HG02973 (cell line): ENCODE measurements around the gene SMPD3.

ENCODE experiments used
- ATAC-seq: cut with Tn5 transposase; IDR thresholded peaks from one replicate; pipeline ENCODE4 v1.9.1; 2021; ENCODE audit warnings: moderate library complexity; ENCODE audit not compliant: unreplicated experiment

Gene SMPD3

DNA sequence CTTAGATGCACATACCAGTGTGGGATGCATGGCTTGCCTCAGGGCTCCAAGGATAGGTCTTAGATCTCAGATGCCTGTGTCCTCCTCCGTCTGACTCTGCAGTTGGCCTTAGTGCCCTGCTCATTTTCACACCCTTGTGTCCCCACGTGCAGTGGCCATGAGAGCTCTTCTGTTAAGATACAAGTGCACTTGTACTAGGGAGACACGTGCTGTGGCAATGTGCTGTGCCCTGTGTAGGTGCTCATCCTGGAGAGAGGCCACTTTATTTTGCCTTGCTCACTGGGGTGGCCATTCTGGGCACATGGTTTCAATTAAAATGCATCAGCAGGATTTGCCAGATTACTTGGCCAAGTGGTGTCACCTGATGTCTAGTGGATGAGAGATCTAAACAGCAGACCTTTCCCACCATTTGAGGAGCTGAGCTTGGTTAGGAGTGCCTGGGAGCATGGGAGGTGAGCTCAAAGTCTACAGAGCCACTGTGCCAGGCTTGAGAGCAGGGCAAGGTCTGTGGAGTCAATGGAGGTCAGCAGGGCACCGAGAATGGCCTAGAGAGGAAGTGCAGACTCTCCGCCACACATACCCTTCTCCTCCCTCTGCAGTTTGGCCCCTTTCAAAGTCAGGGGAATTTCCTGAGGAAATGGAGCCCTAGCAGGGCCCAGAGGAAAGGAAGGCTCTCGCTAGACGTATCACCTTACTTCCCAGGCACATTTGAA is 25.2 kb upstream of the SMPD3 start:
- ATAC-seq, result no peak

DNA sequence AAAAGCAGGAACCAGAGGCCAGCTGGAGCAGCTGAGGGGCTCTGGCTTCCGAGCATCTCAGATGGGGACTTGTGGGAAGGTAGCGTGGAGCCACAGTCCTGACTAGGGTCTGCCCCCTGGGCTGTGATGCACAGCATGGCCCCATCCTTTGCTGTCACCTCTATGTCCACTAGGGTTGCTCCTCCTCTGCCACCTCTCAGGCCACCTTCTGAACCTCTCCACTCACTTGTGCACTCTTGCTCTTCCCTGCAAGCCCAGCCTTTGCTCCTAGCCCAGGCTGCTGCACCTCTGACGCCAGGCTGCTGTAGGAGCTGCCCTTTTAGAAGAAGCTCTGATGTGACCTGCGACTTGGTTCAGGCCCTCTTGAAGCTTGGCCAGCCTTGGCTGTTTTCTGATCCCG is 24.3 kb upstream of the SMPD3 start:
- no peak for ATAC-seq

DNA sequence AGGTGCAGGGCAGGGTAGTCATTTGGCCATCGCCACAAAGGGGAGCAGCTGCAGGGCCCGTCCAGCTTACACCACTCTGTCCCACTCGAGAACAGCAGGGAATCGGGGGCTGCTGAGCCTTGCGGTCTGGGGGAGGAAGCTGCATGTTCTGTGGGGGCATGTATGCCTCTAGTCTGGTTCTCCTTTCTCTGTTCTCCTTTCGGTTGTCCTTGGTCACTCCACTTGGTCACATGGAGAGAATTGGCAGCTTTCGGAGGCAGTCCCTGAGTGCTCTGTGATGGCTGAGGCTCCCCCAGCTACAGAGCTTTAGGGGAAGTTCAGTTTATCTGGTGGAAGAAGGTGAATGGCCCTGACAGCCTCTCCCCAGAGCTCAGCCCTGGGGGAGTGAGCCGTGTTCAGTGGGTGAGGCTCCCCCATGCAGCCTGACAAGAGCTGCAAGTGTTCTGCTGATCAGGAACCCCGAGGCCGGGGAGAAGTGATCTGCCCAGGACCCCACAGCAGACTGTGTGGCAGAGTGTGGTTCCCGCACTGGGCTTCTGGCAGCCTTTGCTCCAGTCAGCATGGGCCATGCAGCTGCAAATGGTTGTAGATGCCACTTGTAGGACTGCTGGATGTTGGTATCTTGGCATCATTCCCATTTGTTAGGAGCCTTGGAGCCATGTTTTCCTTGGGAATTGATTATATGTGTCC is 22.3 kb upstream of the SMPD3 start:
- peak; percentile 90 for ATAC-seq

DNA sequence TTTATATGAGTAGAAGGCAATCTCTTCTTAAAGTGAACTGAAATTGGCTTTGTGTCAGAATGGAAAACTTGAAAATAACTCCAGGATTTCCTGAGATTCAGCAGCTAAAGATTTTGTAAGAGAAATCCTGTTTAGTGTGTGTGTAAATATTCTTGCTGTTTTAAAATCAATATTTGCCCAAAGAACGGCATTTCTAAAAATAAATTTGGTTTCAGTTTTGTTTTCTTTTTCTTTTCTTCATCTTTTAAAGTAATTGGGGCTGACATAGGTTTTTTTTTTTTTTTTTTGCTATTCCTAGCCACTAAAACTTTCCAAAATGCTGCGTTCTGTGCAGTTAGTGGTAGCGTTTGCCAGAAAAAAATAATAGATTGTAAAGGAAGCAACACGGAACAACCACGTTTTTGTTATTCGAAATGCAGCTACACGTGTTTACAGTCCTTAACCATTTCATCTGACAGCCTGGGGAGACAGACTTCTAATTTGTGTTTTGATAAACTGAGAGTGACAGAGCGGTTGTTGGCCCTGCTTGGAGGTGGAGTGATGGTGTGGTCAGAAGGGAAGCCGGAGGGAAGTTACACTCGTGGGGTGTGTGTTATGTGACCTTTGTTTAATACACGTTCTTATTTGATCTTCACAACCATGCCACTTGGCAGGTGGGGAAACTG is 21.6 kb upstream of the SMPD3 start:
- ATAC-seq, result peak; percentile 17

DNA sequence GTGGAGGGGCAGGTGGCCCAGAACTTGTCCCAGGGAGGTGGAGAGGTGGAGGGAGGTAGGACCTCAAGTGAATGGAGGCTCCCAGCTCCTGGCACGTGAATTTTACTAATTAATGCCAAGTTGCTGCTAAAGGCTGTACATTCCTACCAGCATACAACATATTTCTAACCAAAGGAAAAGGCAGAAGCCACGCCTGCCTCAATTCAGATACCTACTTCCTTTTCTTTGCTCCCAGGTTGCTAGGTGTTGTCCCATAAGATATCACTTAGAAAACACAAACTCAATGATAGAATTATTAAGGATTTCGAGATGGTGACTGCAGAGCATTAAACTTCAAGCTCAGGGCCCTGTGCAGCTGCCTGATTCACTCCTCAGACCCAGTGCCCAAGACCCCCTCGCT is 20.5 kb upstream of the SMPD3 start:
- no peak for ATAC-seq

DNA sequence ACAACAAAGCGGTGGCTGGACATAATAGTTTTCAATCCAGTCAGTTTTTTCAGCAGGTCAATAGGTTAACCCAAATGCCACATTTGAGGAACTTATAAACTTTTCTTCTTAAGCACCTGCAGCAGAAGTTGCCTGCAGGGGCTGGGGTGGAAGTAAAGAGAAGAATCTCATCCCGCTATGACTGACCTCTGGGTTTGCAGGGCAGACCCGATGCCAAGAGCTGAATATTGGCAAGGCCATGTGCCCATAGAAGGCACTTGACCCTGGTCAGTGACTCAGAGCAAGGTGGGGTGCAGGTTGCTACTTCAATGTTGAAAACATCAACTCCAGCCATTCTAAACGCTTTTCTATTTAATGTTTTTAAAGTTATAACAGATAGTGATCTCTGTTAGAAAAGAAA is 17.9 kb upstream of the SMPD3 start:
- ATAC-seq, result no peak

DNA sequence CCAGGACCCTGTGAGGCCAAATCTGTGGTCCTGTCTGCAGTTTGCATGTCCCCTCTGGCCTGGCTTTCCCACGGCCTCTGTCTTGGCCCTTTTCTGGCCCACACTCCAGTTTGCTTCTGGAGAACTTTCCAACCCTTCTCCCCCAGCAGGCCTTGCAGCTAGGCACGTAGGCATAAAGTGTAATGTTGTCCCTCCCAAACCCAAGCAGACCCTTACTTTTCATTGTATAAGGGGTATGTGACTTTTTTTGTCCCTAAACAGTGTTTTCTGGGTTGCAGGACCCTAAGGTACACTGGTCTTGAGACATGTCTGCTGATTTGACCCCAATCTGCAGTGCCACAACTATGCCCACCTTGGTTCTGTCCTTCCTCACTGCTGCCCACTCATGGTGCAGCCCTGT is 15.6 kb upstream of the SMPD3 start:
- ATAC-seq, result no peak

DNA sequence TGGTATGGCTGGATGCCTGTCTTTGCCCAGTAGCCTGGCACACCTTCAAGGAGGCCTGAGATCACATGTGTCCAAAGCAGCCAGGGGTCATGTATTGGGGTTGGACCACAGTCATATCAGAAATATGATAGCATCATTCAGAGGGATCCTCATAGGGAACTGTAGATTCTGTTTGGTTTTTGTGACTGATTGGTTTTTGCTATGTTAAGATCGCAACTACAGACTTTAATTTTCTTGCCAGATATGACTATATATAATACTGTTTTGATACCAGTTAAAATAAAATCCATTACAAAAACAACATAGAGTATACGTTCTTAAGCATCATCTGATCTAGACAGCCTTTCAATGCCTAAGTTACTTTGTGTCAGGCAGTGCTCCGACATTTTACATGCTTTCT is 11.8 kb upstream of the SMPD3 start:
- no peak for ATAC-seq

DNA sequence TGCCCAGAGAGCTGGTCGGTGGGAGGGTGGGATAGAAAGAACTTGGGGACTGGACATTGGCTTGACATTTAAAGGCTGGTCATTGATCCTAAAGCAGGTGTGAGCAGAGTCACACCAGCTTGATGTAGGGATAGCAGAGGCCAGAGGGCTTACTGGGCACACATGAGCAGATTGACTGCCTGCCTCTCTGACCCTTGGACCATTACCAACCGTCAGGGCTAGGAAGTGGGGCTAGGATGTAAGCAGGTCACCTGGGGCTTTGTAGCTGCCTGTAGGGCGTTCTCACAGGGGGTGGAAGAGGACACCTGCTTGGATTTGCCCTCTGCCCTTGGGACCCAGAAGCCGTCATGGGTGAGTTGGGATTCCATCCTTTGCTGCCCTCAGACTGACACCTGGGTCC is 11.1 kb upstream of the SMPD3 start:
- no peak for ATAC-seq

DNA sequence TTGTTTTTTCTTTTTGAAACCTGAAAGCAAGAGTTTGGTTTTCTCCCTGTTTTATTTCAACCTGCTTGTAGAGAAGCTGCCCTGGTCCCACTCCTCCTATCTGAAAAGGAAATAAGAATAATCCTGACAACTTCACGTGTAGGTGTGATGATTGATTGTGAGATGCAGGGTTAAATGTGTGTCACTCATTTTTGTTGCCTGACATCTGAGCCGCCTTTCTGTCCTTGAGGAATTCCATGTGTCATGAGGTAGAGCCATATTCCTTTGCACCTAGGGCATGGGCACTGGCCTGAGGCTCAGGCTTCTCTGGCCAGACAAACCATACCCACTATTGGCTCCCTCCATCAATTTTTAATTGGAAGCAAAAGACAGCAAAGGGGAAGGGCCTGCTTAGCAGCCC is 10.2 kb upstream of the SMPD3 start:
- ATAC-seq, result no peak

DNA sequence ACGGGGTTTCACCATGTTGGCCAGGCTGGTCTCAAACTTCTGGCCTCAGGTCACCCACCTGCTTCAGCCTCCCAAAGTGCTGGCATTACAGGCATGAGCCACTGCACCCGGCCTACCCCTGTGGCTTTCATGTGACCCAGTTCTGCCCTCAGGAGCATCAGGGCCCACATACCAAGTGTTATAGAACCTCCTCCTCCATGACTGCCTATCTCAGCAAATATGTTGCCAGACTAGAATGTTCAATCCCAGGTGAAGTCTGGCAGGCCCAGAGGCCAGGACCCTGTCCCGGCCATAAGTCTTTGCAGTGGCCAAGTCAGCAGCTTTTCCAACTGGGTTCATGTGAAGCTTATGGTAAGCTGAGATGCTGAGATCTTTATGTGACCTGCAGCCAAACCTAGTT is 9.8 kb upstream of the SMPD3 start:
- ATAC-seq, result no peak

DNA sequence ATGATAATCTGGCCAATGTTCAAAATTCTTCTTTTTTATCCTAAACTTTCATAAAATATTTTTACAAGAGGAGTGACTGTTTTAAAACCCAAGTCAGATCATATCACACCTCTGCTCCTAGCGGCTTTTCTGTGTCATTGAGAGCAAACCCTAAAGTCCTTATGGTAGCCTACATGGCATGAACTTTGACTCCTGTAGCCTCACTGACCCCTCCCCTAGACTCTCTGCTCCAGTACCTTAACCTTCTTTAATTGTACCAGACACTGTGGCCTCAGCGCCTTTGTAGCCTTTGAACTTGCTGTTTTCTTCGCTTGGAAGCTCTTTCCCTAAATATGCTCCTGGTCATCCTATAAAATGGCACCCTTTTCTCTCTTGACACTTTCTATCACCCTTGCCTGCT is 7.3 kb upstream of the SMPD3 start:
- no peak for ATAC-seq

DNA sequence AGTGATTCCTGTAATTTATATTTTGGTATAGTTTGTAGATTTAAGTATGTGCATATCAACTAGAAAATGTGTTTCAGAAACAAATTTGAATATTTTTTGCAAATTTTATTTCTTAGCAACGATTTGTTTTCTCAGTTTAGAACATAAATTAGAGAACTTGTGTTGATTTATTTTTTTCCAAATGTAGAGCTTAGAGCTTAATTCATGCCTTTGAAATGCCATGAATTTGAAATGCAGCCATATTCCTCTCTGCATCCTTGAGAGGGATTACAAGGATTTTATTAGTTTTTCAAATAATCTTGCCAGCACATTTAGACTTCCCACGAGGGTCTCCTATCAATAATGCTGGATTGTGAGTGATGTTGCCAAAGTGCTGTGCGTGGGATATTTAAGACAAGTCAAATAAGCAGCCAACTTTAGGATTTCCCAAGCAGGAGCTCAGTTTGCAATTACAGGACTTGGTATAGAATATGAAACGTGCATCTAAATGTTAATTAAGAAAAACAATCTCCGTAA is 6.7 kb upstream of the SMPD3 start:
- ATAC-seq, result no peak

DNA sequence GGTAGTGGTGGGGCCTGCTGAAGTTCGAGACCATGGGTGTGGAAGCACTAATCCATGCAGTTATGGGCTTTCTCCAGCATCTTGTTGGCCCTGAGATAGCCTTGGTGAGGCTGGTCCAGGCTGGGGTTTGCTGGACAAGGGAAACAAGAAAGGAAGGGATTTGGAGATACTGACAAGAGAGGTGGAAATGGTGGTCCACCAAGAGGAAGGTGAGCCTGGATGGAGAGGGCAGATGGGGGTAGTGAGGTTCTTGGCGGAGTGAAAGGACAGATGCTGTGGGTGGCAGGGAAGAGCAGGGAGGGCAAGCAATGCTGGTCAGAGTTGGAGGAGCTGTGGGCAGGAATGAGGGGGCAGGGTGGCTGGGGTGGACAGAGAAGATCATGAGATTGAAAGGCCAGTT is 5.5 kb upstream of the SMPD3 start:
- no peak for ATAC-seq

DNA sequence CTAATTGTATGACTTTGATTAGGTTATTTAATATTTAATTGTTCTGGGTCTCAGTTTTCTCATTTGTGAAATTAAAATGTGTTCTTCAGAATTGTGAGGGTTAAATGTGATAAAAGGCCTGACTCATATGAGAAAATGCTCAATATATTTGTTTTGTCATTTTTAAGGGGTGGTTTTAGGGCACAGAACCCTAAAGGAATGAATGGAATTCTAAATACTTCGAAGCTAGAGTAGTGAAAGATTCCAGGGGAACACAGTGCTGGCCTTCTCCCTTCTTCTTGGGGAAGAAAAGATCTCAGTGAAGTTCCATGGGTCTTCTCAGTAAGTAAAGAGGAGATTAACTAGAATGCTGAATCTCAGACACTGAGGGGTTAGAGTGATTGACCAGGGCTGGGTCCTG is 3.9 kb upstream of the SMPD3 start:
- no peak for ATAC-seq

DNA sequence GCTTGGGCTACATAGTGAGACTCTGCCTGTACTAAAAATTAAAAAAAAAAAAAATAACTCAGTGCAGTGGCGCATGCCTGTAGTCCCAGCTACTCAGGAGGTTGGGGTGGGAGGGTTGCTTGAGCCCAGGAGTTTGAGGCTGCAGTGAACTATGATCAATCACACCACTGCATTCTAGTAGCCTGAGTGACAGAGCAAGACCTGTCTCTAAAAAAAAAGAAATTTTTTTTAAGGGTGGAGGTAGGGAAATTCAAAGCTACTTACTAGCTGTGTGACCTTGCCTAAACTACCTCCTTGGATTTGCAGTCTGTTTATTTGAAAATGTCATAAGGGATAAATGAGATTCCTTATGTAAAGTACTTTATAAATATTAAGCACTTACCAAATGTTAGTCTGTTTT is 3.4 kb upstream of the SMPD3 start:
- ATAC-seq, result no peak

DNA sequence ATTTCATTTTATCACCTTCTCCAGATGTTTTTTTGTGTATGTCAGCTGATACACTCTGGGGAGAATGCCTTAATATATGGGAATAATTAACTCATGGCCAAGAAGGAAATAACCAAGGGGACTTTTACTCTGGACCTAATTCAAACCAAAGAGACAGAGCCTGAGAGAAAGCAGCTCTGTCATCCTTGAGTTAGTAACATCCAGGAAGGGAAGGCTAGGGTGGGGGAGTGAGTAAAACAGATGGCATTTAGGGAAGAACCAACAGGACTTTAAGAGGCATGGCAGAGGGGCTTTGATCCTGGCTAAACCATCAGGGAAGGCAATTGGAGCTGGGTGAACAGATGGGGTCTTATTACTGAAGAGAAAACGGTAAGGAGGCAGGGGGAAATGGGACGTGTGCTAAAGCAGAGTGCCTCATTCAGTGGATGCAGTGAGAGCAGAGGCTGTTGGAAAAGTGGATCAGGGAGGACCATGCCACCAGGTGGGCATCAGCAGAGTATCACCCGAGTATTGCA is 2.5 kb upstream of the SMPD3 start:
- ATAC-seq, result no peak

DNA sequence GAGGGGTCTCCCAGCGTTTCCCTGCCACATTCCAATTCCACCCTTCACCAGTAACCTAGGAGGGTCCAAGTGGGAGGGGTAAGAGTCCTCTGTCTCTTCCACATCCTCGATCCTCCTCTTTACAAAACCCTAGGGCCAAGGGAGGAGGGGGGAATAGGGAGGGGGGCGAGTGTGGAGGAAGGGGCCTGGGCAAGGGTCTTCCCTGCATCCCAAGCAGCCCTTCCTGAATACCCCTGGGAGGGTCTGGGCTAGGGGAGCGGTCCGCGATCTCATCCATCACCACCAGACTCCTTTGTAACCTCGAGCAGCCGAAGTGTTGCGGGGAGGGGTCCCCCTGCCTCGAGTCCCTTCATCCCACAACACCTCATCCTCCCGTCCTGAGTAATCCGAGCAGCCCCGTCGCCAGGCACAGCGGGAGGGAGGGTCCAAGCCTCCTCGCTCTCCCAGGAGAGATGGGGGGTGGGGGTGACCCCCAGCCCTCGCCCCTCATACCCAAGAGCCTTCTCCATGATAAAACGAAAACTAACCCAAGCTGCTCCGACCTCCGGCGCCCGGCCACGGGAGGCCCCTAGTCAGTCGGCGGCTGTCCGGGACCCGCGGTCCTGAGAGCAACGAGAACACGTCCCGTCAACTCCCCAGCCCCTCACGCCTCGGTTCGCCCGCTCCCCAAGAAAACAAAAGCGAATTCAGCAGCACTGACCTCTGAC is 502 bp downstream of the SMPD3 start:
- peak; percentile 16 for ATAC-seq

DNA sequence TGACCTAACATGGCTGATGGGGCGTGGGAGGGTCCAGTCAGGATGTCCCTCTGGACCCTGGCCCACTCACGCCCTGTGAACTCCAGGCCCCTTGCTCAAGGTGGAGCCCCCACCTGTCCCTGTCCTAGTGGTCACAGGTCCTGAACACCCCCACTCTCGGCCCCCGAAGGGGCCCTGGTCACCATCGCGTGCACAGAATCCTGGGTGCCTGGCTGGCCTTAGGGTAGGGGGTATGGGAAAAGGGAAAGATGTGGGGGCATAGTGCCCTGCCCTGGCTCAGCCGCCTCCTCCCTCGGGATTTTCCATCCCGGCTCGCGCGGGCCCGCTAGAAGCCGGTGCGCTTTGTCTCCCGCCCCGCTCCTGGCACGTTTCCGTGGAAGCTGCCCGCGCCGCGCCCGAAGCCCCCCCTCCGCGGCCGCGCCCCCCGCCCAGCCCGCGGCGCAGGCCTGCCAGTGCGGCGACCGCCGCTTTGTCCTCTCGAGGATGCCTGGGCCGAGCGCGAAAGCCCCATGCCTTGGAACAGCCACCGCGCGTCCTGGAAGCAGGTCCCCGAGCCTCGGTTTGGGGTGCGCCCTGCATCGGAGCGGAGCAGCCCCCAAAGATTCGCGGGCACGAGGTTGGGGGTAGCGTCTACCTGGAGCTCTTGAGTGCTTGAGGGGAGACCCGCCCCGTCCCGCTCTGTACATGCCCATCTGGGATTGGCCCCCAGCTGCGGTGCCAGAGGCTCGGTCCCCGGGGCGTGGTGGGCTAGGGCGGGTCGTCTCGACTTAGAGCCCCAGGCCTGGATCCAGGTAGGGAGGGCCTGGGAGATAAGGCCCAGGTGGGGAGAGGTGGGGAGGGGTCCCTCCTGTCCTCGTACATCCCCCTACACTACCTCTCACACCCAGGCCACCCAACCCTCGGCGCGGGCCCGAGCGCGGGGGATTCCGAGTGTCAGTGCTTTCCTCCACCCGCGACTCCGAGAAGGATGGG is 1.3 kb downstream of the SMPD3 start:
- ATAC-seq, result no peak

DNA sequence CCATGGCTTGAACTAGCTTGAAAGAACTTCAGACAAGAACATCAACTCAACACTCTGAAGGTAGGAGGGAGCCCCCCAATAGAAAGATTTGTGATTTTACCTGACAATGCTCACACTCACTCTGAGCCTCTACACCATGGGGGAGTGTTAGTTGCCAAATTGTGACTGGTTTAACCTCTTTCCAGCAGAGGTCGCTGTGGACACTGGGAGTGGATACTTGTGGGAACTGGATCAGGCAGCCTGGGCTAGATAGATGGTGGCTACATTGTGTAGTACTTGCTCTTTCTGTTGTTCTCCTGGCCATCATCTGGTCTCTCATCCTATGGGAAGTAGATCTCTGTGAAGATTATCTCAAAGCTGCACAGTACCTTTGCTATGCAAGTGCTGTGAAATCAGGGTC is 2.9 kb downstream of the SMPD3 start:
- ATAC-seq, result no peak
